K562 (cell line): ENCODE data around the gene C15orf61. TPM values are rescaled to one million over a fixed set of nuclear protein-coding genes. Genes with fewer than 3 reads are reported as not detected.

Experiments used
- ATAC-seq: fragments of 200-7000 bp; cut with Tn5 transposase; 3 replicates; pipeline ENCODE4 v1.9.1; 2020; ENCODE audit warnings: moderate library complexity
- BruUV-seq: library from RNA; stranded (reverse); fragments of 400-500 nt; replicated peaks from 2 replicates; lab custom pipeline; 2021; lab: Mats Ljungman, UMichigan
- CTCF ChIA-PET: fragments of 300-600 bp; formaldehyde crosslinking; extraction: SDS; loops from one replicate; lab custom pipeline; 2021; ENCODE audit warnings: low intra/inter-chr PET ratio; lab: Yijun Ruan, JAX
- POLR2A ChIA-PET: fragments of 300-600, 350-650 bp; sonication (Branson Sonifier 250); formaldehyde crosslinking; extraction: SDS; loops from one replicate; lab custom pipeline; 2021; ENCODE audit warnings: antibody characterized with exemption, inconsistent platforms; lab: Yijun Ruan, JAX
- DNase-seq, 4 experiments: peaks; one replicate each; pipeline versions ENCODE4 v3.0.0 to v3.0.0-alpha.2; 2011 to 2018; ENCODE audit warnings: low spot score in 3 of 4, mixed read lengths in 3 of 4; ENCODE audit errors: extremely low read depth in 1 of 4
- FAIRE-seq: peaks from 2 replicates; lab custom pipeline; 2011; peaks lifted over from hg19 to GRCh38; lab: Jason Lieb, UNC
- H2AFZ ChIP-seq: 2 replicates; pipeline ENCODE4 v1.6.0; 2011; ENCODE audit warnings: low read depth, low read length, control low read depth, inconsistent platforms
- H3K27ac ChIP-seq: fragments of 200-600 bp; 3 replicates; pipeline ENCODE4 v1.8.0; 2011; ENCODE audit warnings: low read depth, mild to moderate bottlenecking, control low read depth, inconsistent platforms, low read length, moderate library complexity, mixed read lengths; ENCODE audit errors: extremely low read depth
- H3K27me3 ChIP-seq, 2 experiments: fragments of 300-600 bp in 1 of 2; 2 replicates in 1 of 2; 3 replicates in 1 of 2; pipeline versions ENCODE4 v1.6.0 to v1.8.0; 2011; ENCODE audit warnings: inconsistent platforms in 2 of 2, low read length in 2 of 2, mild to moderate bottlenecking in 1 of 2, mixed read lengths in 1 of 2, moderate library complexity in 1 of 2; ENCODE audit not compliant: control insufficient read depth in 2 of 2, insufficient read depth in 2 of 2
- H3K36me3 ChIP-seq: fragments of 300-600 bp; 3 replicates; pipeline ENCODE4 v1.8.0; 2011; ENCODE audit warnings: mild to moderate bottlenecking, low read length, inconsistent platforms; ENCODE audit not compliant: control insufficient read depth, insufficient read depth
- H3K4me1 ChIP-seq, 2 experiments: fragments of 200-600 bp in 1 of 2; replicated peaks in 1 of 2; 2 replicates in 1 of 2; 3 replicates in 1 of 2; pipeline versions ENCODE4 v1.5.1 to v1.8.0; 2011; ENCODE audit warnings: inconsistent platforms in 2 of 2, low read length in 2 of 2, mild to moderate bottlenecking in 1 of 2, mixed read lengths in 1 of 2, moderate library complexity in 1 of 2; ENCODE audit not compliant: control insufficient read depth in 2 of 2, insufficient read depth in 2 of 2
- H3K4me2 ChIP-seq: 2 replicates; pipeline ENCODE4 v1.6.1; 2011; ENCODE audit warnings: low read length, control low read depth, inconsistent platforms, mixed read lengths; ENCODE audit not compliant: insufficient read depth
- H3K4me3 ChIP-seq: fragments of 200-600 bp; sonication (generic), shearing (Covaris generic); 2 replicates; pipeline ENCODE4 v1.5.1; 2016; ENCODE audit warnings: control low read depth, inconsistent platforms
- H3K79me2 ChIP-seq: fragments of 200-600 bp; 3 replicates; pipeline ENCODE4 v1.8.0; 2011; ENCODE audit warnings: low read length, inconsistent platforms; ENCODE audit not compliant: control insufficient read depth, insufficient read depth
- H3K9ac ChIP-seq, 2 experiments: 2 replicates each; pipeline versions ENCODE4 v1.6.0 to v1.6.1; 2011; ENCODE audit warnings: low read depth in 2 of 2, low read length in 2 of 2, control low read depth in 1 of 2, inconsistent platforms in 1 of 2, mild to moderate bottlenecking in 1 of 2, mixed read lengths in 1 of 2; ENCODE audit not compliant: insufficient read depth in 1 of 2
- H3K9me1 ChIP-seq: one replicate; pipeline ENCODE4 v1.6.0; 2011; ENCODE audit warnings: inconsistent platforms, mild to moderate bottlenecking, low read length, moderate library complexity; ENCODE audit not compliant: control insufficient read depth, insufficient read depth
- H3K9me3 ChIP-seq: replicated peaks from 2 replicates; pipeline ENCODE4 v1.5.1; 2011; ENCODE audit warnings: low read depth, low read length, inconsistent platforms; ENCODE audit not compliant: control insufficient read depth, insufficient read depth
- H4K20me1 ChIP-seq: replicated peaks from 2 replicates; pipeline ENCODE4 v1.6.1; 2011; ENCODE audit warnings: low read length, inconsistent platforms, mixed read lengths; ENCODE audit not compliant: control insufficient read depth, insufficient read depth
- NR4A1 ChIP-seq, 2 experiments: fragments of 250-450 bp in 1 of 2; fragments of 450-650 bp in 1 of 2; sonication (Bioruptor Pico) in 1 of 2; IDR thresholded peaks; 2 replicates each; pipeline versions ENCODE4 v1.4.0 to v1.6.1; 2016 to 2020; ENCODE audit warnings: mild to moderate bottlenecking in 2 of 2, missing compliant biosample characterization in 1 of 2, missing genetic modification characterization in 1 of 2, moderate library complexity in 1 of 2
- WGBS: fragments of 100-300 bp; shearing (Covaris generic); methylation state at CpG from one replicate; pipeline ENCODE4 v1.1.6; 2016; ENCODE audit warnings: low coverage, mixed read lengths; ENCODE audit not compliant: insufficient coverage; ENCODE audit errors: missing lambda C conversion rate; 5-methylcytosine and 5-hydroxymethylcytosine counted together
- in situ Hi-C: fragments of 300-500 bp; cut with MboI; formaldehyde crosslinking; loops from 4 replicates; pipeline ENCODE4 v1.15.0; 2018; ENCODE audit warnings: inconsistent platforms, mixed read lengths
- intact Hi-C: fragments of 100-400 bp; cut with micrococcal nuclease; formaldehyde crosslinking; loops from 2 replicates; pipeline ENCODE4 v1.14.2; 2022
- polyA plus RNA-seq, 8 experiments: library from polyadenylated mRNA; depleted of rRNA in 4 of 8; stranded (reverse) in 5 of 8; unstranded in 3 of 8; fragments of >200 nt; fragmentation: Nextera tagmentation in 2 of 8; fragmentation: Illumina TruSeq in 1 of 8; extraction: Ambion mirVana in 2 of 8; extraction: Trizol in 1 of 8; gene quantifications; 2 replicates each; pipeline versions ENCODE4 v1.2.1 to v1.2.3, GENCODE V29; 2011 to 2014; ENCODE audit warnings: inconsistent platforms in 1 of 8, missing spikeins in 1 of 8
- total RNA-seq, 7 experiments: library from RNA; depleted of rRNA in 6 of 7; stranded (reverse); fragments of >200 nt in 6 of 7; fragmentation: Illumina TruSeq in 2 of 7; extraction: Trizol in 2 of 7; gene quantifications; 2 replicates each; pipeline versions ENCODE4 v1.2.1 to v1.2.3, GENCODE V29; 2011 to 2021; ENCODE audit warnings: low replicate concordance in 1 of 7
- TF ChIP-seq, protein P1 (sequence below): fragments of 450-650 bp; IDR thresholded peaks from 2 replicates; pipeline ENCODE4 v1.6.1; 2016; ENCODE audit warnings: mild to moderate bottlenecking, moderate library complexity

C15orf61 gene
- total and polyA plus RNA-seq, 9 of the 15 experiments (the other 6 are each of a cell fraction or from before 2014, with no cell fraction given) = 1.6 to 10.5 (median 4.3) TPM

DNA sequence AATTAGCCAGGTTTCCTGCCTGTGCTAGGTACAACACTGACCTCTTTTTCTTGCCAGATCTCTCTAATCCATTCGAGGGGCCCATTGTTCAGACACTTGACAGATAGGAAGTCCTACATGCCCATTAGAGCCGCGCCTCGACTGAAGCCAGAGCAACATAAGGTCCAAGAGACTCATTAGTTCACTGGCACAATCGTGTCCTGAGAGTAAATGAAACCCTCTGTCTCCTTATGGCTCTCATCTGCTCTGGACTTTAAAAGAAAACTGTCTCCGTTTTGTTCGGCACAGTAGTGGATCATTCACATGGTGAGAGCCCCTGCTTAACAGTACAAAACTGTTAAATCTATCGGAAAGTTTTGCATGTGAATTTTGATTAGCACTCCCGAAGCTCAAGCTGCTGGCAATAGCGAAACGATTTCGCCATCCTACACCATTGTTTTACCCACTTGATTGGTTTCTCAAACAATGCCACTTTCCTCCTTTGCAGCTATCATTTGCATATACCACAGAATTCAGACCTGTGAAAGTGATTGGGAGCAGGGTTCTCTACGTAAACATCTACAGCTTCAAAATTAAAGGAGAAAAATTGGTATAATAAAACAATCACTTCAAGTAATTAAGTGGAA lies 19.0 kb upstream of the C15orf61 start:
- no peak for ATAC-seq
- H3K9me1 ChIP-seq = no peaks in the 10 kb centered on the region
- ChIA-PET CTCF (interaction anchor here (2.4 to 2.8 kb wide), 2 partner anchors 330 to 334 kb away, joined by 13 to 20 read pairs; no protein-coding TSS in a partner anchor), POLR2A (interaction anchor here (0.7 to 1.5 kb wide), 5 partner anchors 8 to 20 kb away, joined by 3 to 5 read pairs (median 4); no protein-coding TSS in a partner anchor)
- no TSS peak for BruUV-seq
- no peaks in the 10 kb centered on the region for H3K4me1 ChIP-seq
- no peaks in the 10 kb centered on the region for H3K79me2 ChIP-seq
- H2AFZ ChIP-seq = peak overlapping the region; percentile 56
- H3K4me2 ChIP-seq = no peak overlapping the region
- no peak for FAIRE-seq
- no peak for DNase-seq
- H3K9me3 ChIP-seq = no peaks in the 10 kb centered on the region
- H3K27me3 ChIP-seq = no peaks in the 10 kb centered on the region
- H3K36me3 ChIP-seq = no peaks in the 10 kb centered on the region
- H3K4me3 ChIP-seq = no peak overlapping the region
- H4K20me1 ChIP-seq = no peaks in the 10 kb centered on the region
- in situ Hi-C loops = no loop called here
- WGBS = 56% methylated on average over 13 of the region's 13 CpGs
- intact Hi-C loops = loop anchor here (1.0 kb wide), 1 partner anchor 331 kb away; no protein-coding TSS in a partner anchor
- H3K9ac ChIP-seq = no peak overlapping the region
- H3K27ac ChIP-seq = no peak overlapping the region
- TF ChIP-seq, protein P1, sequence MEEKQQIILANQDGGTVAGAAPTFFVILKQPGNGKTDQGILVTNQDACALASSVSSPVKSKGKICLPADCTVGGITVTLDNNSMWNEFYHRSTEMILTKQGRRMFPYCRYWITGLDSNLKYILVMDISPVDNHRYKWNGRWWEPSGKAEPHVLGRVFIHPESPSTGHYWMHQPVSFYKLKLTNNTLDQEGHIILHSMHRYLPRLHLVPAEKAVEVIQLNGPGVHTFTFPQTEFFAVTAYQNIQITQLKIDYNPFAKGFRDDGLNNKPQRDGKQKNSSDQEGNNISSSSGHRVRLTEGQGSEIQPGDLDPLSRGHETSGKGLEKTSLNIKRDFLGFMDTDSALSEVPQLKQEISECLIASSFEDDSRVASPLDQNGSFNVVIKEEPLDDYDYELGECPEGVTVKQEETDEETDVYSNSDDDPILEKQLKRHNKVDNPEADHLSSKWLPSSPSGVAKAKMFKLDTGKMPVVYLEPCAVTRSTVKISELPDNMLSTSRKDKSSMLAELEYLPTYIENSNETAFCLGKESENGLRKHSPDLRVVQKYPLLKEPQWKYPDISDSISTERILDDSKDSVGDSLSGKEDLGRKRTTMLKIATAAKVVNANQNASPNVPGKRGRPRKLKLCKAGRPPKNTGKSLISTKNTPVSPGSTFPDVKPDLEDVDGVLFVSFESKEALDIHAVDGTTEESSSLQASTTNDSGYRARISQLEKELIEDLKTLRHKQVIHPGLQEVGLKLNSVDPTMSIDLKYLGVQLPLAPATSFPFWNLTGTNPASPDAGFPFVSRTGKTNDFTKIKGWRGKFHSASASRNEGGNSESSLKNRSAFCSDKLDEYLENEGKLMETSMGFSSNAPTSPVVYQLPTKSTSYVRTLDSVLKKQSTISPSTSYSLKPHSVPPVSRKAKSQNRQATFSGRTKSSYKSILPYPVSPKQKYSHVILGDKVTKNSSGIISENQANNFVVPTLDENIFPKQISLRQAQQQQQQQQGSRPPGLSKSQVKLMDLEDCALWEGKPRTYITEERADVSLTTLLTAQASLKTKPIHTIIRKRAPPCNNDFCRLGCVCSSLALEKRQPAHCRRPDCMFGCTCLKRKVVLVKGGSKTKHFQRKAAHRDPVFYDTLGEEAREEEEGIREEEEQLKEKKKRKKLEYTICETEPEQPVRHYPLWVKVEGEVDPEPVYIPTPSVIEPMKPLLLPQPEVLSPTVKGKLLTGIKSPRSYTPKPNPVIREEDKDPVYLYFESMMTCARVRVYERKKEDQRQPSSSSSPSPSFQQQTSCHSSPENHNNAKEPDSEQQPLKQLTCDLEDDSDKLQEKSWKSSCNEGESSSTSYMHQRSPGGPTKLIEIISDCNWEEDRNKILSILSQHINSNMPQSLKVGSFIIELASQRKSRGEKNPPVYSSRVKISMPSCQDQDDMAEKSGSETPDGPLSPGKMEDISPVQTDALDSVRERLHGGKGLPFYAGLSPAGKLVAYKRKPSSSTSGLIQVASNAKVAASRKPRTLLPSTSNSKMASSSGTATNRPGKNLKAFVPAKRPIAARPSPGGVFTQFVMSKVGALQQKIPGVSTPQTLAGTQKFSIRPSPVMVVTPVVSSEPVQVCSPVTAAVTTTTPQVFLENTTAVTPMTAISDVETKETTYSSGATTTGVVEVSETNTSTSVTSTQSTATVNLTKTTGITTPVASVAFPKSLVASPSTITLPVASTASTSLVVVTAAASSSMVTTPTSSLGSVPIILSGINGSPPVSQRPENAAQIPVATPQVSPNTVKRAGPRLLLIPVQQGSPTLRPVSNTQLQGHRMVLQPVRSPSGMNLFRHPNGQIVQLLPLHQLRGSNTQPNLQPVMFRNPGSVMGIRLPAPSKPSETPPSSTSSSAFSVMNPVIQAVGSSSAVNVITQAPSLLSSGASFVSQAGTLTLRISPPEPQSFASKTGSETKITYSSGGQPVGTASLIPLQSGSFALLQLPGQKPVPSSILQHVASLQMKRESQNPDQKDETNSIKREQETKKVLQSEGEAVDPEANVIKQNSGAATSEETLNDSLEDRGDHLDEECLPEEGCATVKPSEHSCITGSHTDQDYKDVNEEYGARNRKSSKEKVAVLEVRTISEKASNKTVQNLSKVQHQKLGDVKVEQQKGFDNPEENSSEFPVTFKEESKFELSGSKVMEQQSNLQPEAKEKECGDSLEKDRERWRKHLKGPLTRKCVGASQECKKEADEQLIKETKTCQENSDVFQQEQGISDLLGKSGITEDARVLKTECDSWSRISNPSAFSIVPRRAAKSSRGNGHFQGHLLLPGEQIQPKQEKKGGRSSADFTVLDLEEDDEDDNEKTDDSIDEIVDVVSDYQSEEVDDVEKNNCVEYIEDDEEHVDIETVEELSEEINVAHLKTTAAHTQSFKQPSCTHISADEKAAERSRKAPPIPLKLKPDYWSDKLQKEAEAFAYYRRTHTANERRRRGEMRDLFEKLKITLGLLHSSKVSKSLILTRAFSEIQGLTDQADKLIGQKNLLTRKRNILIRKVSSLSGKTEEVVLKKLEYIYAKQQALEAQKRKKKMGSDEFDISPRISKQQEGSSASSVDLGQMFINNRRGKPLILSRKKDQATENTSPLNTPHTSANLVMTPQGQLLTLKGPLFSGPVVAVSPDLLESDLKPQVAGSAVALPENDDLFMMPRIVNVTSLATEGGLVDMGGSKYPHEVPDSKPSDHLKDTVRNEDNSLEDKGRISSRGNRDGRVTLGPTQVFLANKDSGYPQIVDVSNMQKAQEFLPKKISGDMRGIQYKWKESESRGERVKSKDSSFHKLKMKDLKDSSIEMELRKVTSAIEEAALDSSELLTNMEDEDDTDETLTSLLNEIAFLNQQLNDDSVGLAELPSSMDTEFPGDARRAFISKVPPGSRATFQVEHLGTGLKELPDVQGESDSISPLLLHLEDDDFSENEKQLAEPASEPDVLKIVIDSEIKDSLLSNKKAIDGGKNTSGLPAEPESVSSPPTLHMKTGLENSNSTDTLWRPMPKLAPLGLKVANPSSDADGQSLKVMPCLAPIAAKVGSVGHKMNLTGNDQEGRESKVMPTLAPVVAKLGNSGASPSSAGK = no peak
- TF ChIP-seq NR4A1 (CRISPR knock-in tag; IDR thresholded peaks at IDR 0.05) (no peak), NR4A1 (tag; IDR thresholded peaks at IDR 0.05) (no peak)
